ENCODE measurements around the gene PLAC8L1.

GRCh38 chr5:146124580-146124979 is 19.2 kb upstream of the PLAC8L1 start:
- TF ChIP-seq CTCF (IDR thresholded peaks at IDR 0.05): no peak
- no peak for TF ChIP-seq EP300 (IDR thresholded peaks at IDR 0.05)
- no peak for TF ChIP-seq POLR2A (IDR thresholded peaks at IDR 0.05)
